Kidney (tissue), 14 donors: Measurements from ENCODE around the gene VRTN. TPM values are rescaled to one million over a fixed set of nuclear protein-coding genes. Genes with fewer than 3 reads are reported as not detected.

Experiments used
- DNase-seq, 5 donors: peaks; one replicate each; pipeline ENCODE4 v3.0.0-alpha.2; 2013 to 2020
- FAIRE-seq: peaks from 2 replicates; lab custom pipeline; 2012; peaks lifted over from hg19 to GRCh38; lab: Jason Lieb, UNC
- H3K27ac ChIP-seq, 2 donors: one replicate each; pipeline ENCODE4 v1.7.0; 2013; ENCODE audit warnings: low read depth in 2 of 2, low read length in 2 of 2, inconsistent platforms in 1 of 2
- H3K27me3 ChIP-seq: one replicate; pipeline ENCODE4 v1.7.1; 2013; ENCODE audit warnings: low read length, inconsistent platforms; ENCODE audit not compliant: control insufficient read depth, insufficient read depth
- H3K36me3 ChIP-seq, 3 donors: one replicate each; pipeline versions ENCODE4 v1.7.0 to v1.7.1; 2013; ENCODE audit warnings: low read length in 3 of 3, control low read depth in 1 of 3, inconsistent platforms in 1 of 3; ENCODE audit not compliant: insufficient read depth in 3 of 3, control insufficient read depth in 2 of 3
- H3K4me1 ChIP-seq, 3 donors: one replicate each; pipeline versions ENCODE4 v1.7.0 to v1.7.1; 2013; ENCODE audit warnings: low read length in 3 of 3, inconsistent platforms in 1 of 3, low read depth in 1 of 3; ENCODE audit not compliant: control insufficient read depth in 2 of 3, insufficient read depth in 2 of 3
- H3K4me3 ChIP-seq, 3 donors: one replicate each; pipeline versions ENCODE4 v1.7.0 to v1.8.1; 2013; ENCODE audit warnings: low read length in 3 of 3, control low read depth in 1 of 3, inconsistent platforms in 1 of 3
- H3K9ac ChIP-seq, 3 donors: one replicate each; pipeline versions ENCODE4 v1.7.0 to v1.7.1; 2013; ENCODE audit warnings: low read length in 3 of 3, control low read depth in 1 of 3, inconsistent platforms in 1 of 3
- H3K9me3 ChIP-seq, 3 donors: one replicate each; pipeline versions ENCODE4 v1.7.0 to v1.7.1; 2013; ENCODE audit warnings: low read length in 3 of 3, control low read depth in 1 of 3, inconsistent platforms in 1 of 3; ENCODE audit not compliant: control insufficient read depth in 2 of 3, insufficient read depth in 1 of 3
- CTCF ChIP-seq: IDR thresholded peaks from 3 replicates; pipeline ENCODE4 v1.5.1; 2012; ENCODE audit warnings: mild to moderate bottlenecking, moderate library complexity, borderline replicate concordance; ENCODE audit not compliant: insufficient read depth; ENCODE audit errors: extremely low read depth
- intact Hi-C: fragments of 100-400 bp; cut with DNase I; formaldehyde crosslinking; loops from one replicate; pipeline ENCODE4 v1.11.1; 2022
- polyA plus RNA-seq: library from polyadenylated mRNA; stranded (reverse); fragments of 350-450 nt; fragmentation: Illumina TruSeq; extraction: RNeasy Lipid Tissue Mini Kit (QIAGEN cat#74804); gene quantifications from one replicate; pipeline ENCODE4 v1.2.3, GENCODE V29; 2014; ENCODE audit warnings: low read depth, low replicate concordance; ENCODE audit not compliant: insufficient read depth
- total RNA-seq: library from RNA; stranded (reverse); fragmentation: NEBNext Ultra II Directional; extraction: Animal tissue kit (Norgen Biotek cat#: 25700); gene quantifications from one replicate; pipeline ENCODE4 v1.2.1, GENCODE V29; 2021
- donor health status: control.
- donor health status: control.
- donor health status: control.
- donor health status: control.
- donor health status: control.
- donor health status: DM: yes; HTN: yes; CAD: no.
- donor health status: Normal renal cell carcinoma (clear cell type).

VRTN gene
- total and polyA plus RNA-seq, 2 donors from 2014 or later: not detected

- no peaks in the 10 kb centered on the region for H3K27me3 ChIP-seq
- no peak for FAIRE-seq
- H3K36me3 ChIP-seq: no peaks in the 10 kb centered on the region
- no peaks in the 10 kb centered on the region for H3K9me3 ChIP-seq
- intact Hi-C loops: loop anchor here (10.0 kb wide), 1 partner anchor 115 kb away; no protein-coding TSS in a partner anchor
- no peak overlapping the region for H3K4me3 ChIP-seq
- no peak for TF ChIP-seq CTCF
- no peak overlapping the region for H3K9ac ChIP-seq
- DNase-seq: no peak
- no peaks in the 10 kb centered on the region for H3K4me1 ChIP-seq
- no peak overlapping the region for H3K27ac ChIP-seq
These were observed 11.9 kb downstream of the VRTN start for GRCh38 chr14:74360163-74360562.

- no peak overlapping the region for H3K27ac ChIP-seq
- TF ChIP-seq CTCF: peak; percentile 97
- DNase-seq (peak; percentile 80 to 90 (median 84)), FAIRE-seq (no peak)
- no peaks in the 10 kb centered on the region for H3K27me3 ChIP-seq
- no peak overlapping the region for H3K9ac ChIP-seq
- H3K36me3 ChIP-seq: no peaks in the 10 kb centered on the region
- no peak overlapping the region for H3K4me3 ChIP-seq
- H3K9me3 ChIP-seq: no peaks in the 10 kb centered on the region
- intact Hi-C loops: loop anchor here (10.0 kb wide), 1 partner anchor 112 kb away; no protein-coding TSS in a partner anchor
- H3K4me1 ChIP-seq: no peaks in the 10 kb centered on the region
These were observed 14.2 kb downstream of the VRTN start for GRCh38 chr14:74362361-74362915.

- H3K9me3 ChIP-seq: no peaks in the 10 kb centered on the region
- no peaks in the 10 kb centered on the region for H3K27me3 ChIP-seq
- no peaks in the 10 kb centered on the region for H3K36me3 ChIP-seq
- TF ChIP-seq CTCF: no peak
- H3K27ac ChIP-seq: no peak overlapping the region
- no peaks in the 10 kb centered on the region for H3K4me1 ChIP-seq
- DNase-seq (no peak), FAIRE-seq (no peak)
- H3K4me3 ChIP-seq: no peak overlapping the region
- intact Hi-C loops: loop anchor here (10.0 kb wide), 1 partner anchor 110 kb away; no protein-coding TSS in a partner anchor
- no peak overlapping the region for H3K9ac ChIP-seq
These were observed 16.1 kb downstream of the VRTN start for GRCh38 chr14:74364271-74364880.
